Colonic mucosa (tissue), 4 donors: ENCODE results near the gene CRISP1. TPM values are rescaled to one million over a fixed set of nuclear protein-coding genes. Genes with fewer than 3 reads are reported as not detected.

ENCODE experiments used
- DNase-seq: peaks from one replicate; pipeline ENCODE4 v3.0.0-alpha.2; 2020
- H3K27ac ChIP-seq: fragments of 200-600 bp; one replicate; pipeline ENCODE4 v1.8.0; 2021
- H3K27me3 ChIP-seq: fragments of 200-600 bp; one replicate; pipeline ENCODE4 v1.8.0; 2021
- H3K36me3 ChIP-seq: fragments of 200-600 bp; one replicate; pipeline ENCODE4 v1.8.0; 2021
- H3K4me1 ChIP-seq: fragments of 200-600 bp; one replicate; pipeline ENCODE4 v1.8.0; 2021; ENCODE audit warnings: mild to moderate bottlenecking
- H3K4me3 ChIP-seq: fragments of 200-600 bp; one replicate; pipeline ENCODE4 v1.8.0; 2021
- H3K9ac ChIP-seq, 2 donors: one replicate each; pipeline ENCODE4 v1.7.0; 2013; ENCODE audit warnings: control low read depth in 2 of 2, low read depth in 2 of 2, low read length in 2 of 2
- H3K9me3 ChIP-seq: fragments of 200-600 bp; one replicate; pipeline ENCODE4 v1.8.0; 2021
- CTCF ChIP-seq: fragments of 200-600 bp; IDR thresholded peaks from one replicate; pipeline ENCODE4 v1.8.0; 2022; ENCODE audit warnings: antibody characterized with exemption, mild to moderate bottlenecking
- intact Hi-C: fragments of 100-400 bp; cut with DNase I; formaldehyde crosslinking; loops from one replicate; pipeline ENCODE4 v1.14.1; 2022
- total RNA-seq, 2 donors: library from RNA; stranded (reverse); fragmentation: NEBNext Ultra II Directional in 1 of 2; extraction: Animal tissue kit (Norgen Biotek cat#: 25700) in 1 of 2; gene quantifications; one replicate each; pipeline ENCODE4 v1.2.1, GENCODE V29; 2021
- donor health status: healthy.
- donor health status: DM: no; HTN: no; CAD: no.
- donor health status: DM: no; HTN: no; CAD: no.

CRISP1 gene
- total RNA-seq: not detected

- Histone ChIP-seq H3K4me1 (no peaks in the 10 kb centered on the region), H3K36me3 (no peaks in the 10 kb centered on the region), H3K27me3 (no peaks in the 10 kb centered on the region), H3K4me3 (no peak within 1 kb of the TSS), H3K9ac (no peak within 1 kb of the TSS), H3K9me3 (no peaks in the 10 kb centered on the region), H3K27ac (no peak within 1 kb of the TSS)
- DNase-seq: no peak
- TF ChIP-seq CTCF: no peak
- intact Hi-C loops: no loop called here
Measured at GRCh38 chr6:49866485-49866943, at the start of gene CRISP1. Gene CRISP1, minus strand, starts transcription at chr6:49866535. Its CDS starts 9,135 bp downstream, at chr6:49857400.

GRCh38 chr6:49915035-49915434, 48.7 kb upstream of the CRISP1 start:
- TF ChIP-seq CTCF: no peak
- Histone ChIP-seq H3K36me3 (no peaks in the 10 kb centered on the region), H3K9ac (no peak overlapping the region), H3K4me1 (no peaks in the 10 kb centered on the region), H3K4me3 (no peak overlapping the region), H3K27me3 (no peaks in the 10 kb centered on the region), H3K27ac (no peak overlapping the region), H3K9me3 (no peaks in the 10 kb centered on the region)
- no peak for DNase-seq
- intact Hi-C loops: no loop called here

- Histone ChIP-seq H3K36me3 (no peaks in the 10 kb centered on the region), H3K4me1 (no peaks in the 10 kb centered on the region), H3K27me3 (no peaks in the 10 kb centered on the region), H3K9ac (no peak overlapping the region), H3K9me3 (no peaks in the 10 kb centered on the region), H3K4me3 (no peak overlapping the region), H3K27ac (no peak overlapping the region)
- no peak for DNase-seq
- intact Hi-C loops: no loop called here
- no peak for TF ChIP-seq CTCF
Measured at GRCh38 chr6:49913636-49914375, 47.5 kb upstream of the CRISP1 start.

GRCh38 chr6:49912196-49912595, 45.9 kb upstream of the CRISP1 start:
- H3K27me3 ChIP-seq: no peaks in the 10 kb centered on the region
- no peaks in the 10 kb centered on the region for H3K4me1 ChIP-seq
- no peak overlapping the region for H3K4me3 ChIP-seq
- H3K9ac ChIP-seq: no peak overlapping the region
- H3K36me3 ChIP-seq: no peaks in the 10 kb centered on the region
- no peaks in the 10 kb centered on the region for H3K9me3 ChIP-seq
- intact Hi-C loops: no loop called here
- no peak overlapping the region for H3K27ac ChIP-seq
- DNase-seq: no peak
- TF ChIP-seq CTCF: no peak

GRCh38 chr6:49911252-49911651, 44.9 kb upstream of the CRISP1 start:
- no peak for DNase-seq
- H3K9me3 ChIP-seq: no peaks in the 10 kb centered on the region

More at GRCh38 chr6:49911252-49911651, 44.9 kb upstream of the CRISP1 start:
- intact Hi-C loops: no loop called here
- H3K27me3 ChIP-seq: no peaks in the 10 kb centered on the region
- H3K27ac ChIP-seq: no peak overlapping the region
- TF ChIP-seq CTCF: no peak
- H3K9ac ChIP-seq: no peak overlapping the region
- no peaks in the 10 kb centered on the region for H3K4me1 ChIP-seq
- no peak overlapping the region for H3K4me3 ChIP-seq
- no peaks in the 10 kb centered on the region for H3K36me3 ChIP-seq
